Skin of body (tissue), 2 donors: Measurements from ENCODE around the gene ROBO1. TPM values are rescaled to one million over a fixed set of nuclear protein-coding genes. Genes with fewer than 3 reads are reported as not detected.
A peak's percentile ranks its signal among the peaks of the same experiment; 100 is the strongest.

Experiments
- DNase-seq: peaks from one replicate; lab custom pipeline; 2025; lab: John Stamatoyannopoulos, UW
- total RNA-seq: library from RNA; depleted of rRNA; stranded (reverse); fragments of >200 nt; gene quantifications from one replicate; pipeline ENCODE4 v1.2.3, GENCODE V29; 2014

Gene ROBO1
- total RNA-seq, 1 donor from 2014 or later: 138 TPM

DNA sequence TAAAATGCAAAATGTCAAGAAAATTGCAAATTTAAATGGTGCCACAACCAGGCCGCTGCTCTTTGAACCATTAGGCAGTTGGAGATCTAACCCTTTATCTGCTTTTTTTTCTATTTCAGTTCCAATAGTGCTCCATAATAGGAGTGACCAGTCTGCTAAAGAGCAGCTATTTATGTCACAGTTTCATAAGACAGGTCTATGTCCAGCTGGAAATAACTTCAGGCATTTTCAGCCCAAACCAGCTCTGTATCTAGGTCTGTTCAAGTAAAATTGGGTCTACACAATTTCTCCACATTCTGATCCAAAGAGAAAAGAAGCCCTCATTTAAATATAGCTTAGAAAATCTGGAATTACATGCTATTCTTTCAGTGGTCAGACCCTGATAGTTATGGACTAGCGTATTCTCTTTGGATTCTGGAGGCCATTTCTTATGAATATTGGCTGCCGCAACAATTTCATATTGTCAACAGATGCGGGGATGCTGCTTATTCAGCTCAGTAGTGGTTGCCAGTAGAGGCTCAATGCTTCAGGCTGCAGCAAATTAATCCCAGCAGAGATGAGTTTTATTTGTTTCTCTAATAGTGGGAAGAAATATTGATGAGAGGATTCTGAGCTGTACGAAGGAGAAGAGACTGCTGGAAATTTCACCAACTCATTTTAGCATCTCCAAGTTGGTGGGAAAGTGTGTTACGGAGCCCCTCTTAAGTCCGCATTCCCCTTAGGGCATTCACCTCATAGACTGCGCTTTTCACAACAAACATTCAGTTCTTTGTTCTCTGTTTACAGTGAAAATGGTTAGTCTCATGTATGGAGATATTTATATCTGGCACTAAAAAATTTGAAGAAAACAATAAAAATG is 887.0 kb downstream of the ROBO1 start:
- DNase-seq: peak; percentile 95

- DNase-seq: peak; percentile 25
These were observed 888.4 kb downstream of the ROBO1 start for GRCh38 chr3:78879295-78879860.

- no peak for DNase-seq
These were observed 889.0 kb downstream of the ROBO1 start for GRCh38 chr3:78878789-78879188.

DNA sequence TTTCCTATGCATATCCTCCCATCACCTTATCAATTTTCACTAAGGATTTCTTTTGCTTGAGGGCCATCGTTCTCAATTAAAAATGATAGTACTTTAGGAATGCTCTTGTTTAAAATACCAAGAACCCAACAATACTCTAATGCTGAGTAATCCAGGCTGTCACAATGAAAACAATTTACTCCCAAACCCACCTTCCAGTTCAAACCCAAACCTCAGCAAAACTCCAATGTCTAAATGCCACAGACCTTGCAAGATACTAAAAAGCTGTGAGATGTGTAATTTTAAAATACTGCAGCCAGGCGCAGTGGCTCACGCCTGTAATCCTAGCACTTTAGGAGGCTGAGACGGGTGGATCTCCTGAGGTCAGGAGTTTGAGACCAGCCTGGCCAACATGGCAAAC is 889.8 kb downstream of the ROBO1 start:
- no peak for DNase-seq

GRCh38 chr3:78875851-78876250 is 891.9 kb downstream of the ROBO1 start:
- no peak for DNase-seq

- no peak for DNase-seq
These were observed 892.4 kb downstream of the ROBO1 start for GRCh38 chr3:78875436-78875835.

- no peak for DNase-seq
These were observed 894.2 kb downstream of the ROBO1 start for GRCh38 chr3:78873641-78874040.

DNA sequence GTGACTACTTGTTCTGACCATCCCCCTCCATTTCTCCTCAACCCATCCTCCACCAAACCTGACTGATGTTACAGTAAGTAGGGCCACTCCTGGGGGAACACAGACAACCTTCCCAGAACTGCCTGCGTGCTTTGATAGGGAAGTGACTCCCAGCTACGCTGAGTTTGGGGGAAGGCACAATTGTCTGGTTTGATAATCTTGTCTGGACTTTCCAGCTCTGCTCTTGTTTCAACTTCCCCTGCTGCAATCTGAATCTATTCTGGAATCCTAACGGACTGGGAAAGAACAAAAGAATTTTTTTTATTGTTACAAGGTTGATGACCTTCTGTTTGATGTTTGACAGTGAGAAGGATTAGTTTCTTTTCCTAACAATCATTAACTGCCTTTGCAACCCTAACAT is 895.6 kb downstream of the ROBO1 start:
- no peak for DNase-seq

GRCh38 chr3:78871048-78871447 is 896.8 kb downstream of the ROBO1 start:
- no peak for DNase-seq

GRCh38 chr3:78870484-78870883 is 897.3 kb downstream of the ROBO1 start:
- no peak for DNase-seq

GRCh38 chr3:78868570-78868969 is 899.2 kb downstream of the ROBO1 start:
- no peak for DNase-seq

DNA sequence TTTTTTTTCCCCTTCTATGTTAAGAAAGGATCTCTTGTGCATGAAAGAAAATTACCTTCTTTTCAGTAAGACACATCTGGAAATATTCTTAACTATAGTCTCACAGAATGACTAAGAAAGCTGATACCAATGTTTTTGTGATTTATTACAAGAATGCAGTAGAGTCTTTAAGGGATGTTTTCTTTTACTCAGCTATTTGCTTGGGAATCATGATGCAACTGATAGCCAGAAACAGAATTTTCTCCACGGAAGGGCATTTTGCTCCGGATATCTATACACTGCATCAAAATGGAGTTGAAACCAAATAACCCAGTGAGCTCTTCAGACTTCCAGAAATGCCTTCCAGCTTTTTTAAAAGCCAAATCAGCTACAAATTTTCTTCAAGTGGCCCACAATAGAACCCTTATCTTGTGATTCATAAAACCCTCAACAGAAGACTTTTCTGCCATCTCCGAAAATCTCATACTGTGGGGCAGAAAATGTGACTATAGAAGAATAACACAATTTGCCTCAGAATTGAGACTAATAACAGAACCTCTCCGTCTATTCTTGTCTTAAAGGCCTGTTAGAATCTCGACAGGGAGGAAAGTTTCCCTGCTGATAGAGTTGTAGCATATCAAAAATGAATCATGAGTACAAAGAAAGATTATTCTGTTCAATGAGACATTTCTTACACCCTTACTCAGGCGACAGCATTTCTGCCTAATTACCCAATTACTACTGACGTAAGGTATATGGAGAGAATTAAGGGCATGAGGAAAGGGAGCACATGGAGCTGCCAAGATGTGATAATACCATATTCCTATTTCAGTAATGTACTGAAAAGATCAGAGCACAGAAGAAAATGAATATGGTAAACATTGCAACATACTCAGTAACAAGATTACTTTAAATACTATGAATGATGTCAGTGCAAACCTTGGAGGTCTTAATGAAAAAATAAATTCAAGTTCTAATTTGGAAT is 900.1 kb downstream of the ROBO1 start:
- no peak for DNase-seq

- no peak for DNase-seq
These were observed 904.2 kb downstream of the ROBO1 start for GRCh38 chr3:78863306-78864203.

GRCh38 chr3:78861156-78861555 is 906.6 kb downstream of the ROBO1 start:
- DNase-seq: no peak

GRCh38 chr3:78860567-78860966 is 907.2 kb downstream of the ROBO1 start:
- no peak for DNase-seq

DNA sequence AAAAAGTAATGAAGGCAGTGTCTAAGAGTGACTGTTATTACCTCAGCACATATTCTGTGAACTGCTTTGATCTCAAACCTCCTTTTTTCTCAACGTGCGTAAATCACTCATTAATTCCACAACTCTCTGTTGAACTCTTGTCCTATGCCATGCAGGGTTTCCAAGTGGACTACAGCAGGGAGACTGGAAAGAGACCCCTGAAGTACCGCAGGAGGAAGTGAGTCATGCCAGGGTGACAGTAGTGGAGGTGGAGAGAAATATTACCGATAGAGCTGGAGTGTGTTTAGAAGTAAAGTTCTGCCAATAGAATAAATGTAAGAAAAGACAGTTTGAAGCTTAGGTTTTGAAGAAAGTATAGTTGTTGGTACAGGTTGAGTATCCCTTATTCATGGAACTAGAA is 908.9 kb downstream of the ROBO1 start:
- no peak for DNase-seq

- DNase-seq: no peak
These were observed 909.6 kb downstream of the ROBO1 start for GRCh38 chr3:78858174-78858573.

DNA sequence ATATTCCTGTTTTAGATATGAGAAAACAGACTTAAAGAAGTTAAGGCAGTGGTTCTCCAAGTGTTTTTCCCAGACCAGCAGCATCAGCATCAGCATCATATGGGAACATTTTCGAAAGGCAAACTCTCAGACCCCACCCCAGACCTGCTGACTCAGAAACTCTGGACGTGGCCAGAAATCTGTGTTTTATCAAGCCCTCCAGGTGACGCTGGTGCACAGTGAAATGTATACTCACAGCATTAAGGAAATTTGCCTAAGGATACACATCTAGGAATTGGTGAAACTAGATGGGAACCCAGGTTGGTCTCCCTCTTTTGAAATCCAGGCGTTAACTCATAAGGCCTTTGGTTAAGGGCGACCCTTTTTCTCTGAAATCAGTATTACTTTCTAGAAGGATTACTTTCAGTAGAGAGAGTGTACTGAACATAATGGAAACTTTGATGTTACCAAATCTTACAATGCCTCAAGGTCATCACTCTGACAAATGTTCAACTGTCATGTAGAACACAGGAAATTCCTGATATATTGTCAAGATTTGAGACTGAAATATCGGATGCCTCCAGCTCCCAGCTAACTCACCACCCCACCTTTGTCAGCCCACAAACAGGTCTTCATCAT is 910.2 kb downstream of the ROBO1 start:
- DNase-seq: no peak

- no peak for DNase-seq
These were observed 911.6 kb downstream of the ROBO1 start for GRCh38 chr3:78856164-78856563.

- DNase-seq: no peak
These were observed 912.6 kb downstream of the ROBO1 start for GRCh38 chr3:78855190-78855589.
